Kidney (tissue), 14 donors: ENCODE data around the gene CD4. TPM values are rescaled to one million over a fixed set of nuclear protein-coding genes. Genes with fewer than 3 reads are reported as not detected.
A peak's percentile ranks its signal among the peaks of the same experiment; 100 is the strongest.

Source experiments
- DNase-seq, 5 donors: peaks; one replicate each; pipeline ENCODE4 v3.0.0-alpha.2; 2013 to 2020
- FAIRE-seq: peaks from 2 replicates; lab custom pipeline; 2012; peaks lifted over from hg19 to GRCh38; lab: Jason Lieb, UNC
- H3K27ac ChIP-seq, 2 donors: one replicate each; pipeline ENCODE4 v1.7.0; 2013; ENCODE audit warnings: low read depth in 2 of 2, low read length in 2 of 2, inconsistent platforms in 1 of 2
- H3K27me3 ChIP-seq: one replicate; pipeline ENCODE4 v1.7.1; 2013; ENCODE audit warnings: low read length, inconsistent platforms; ENCODE audit not compliant: control insufficient read depth, insufficient read depth
- H3K36me3 ChIP-seq, 3 donors: one replicate each; pipeline versions ENCODE4 v1.7.0 to v1.7.1; 2013; ENCODE audit warnings: low read length in 3 of 3, control low read depth in 1 of 3, inconsistent platforms in 1 of 3; ENCODE audit not compliant: insufficient read depth in 3 of 3, control insufficient read depth in 2 of 3
- H3K4me1 ChIP-seq, 3 donors: one replicate each; pipeline versions ENCODE4 v1.7.0 to v1.7.1; 2013; ENCODE audit warnings: low read length in 3 of 3, inconsistent platforms in 1 of 3, low read depth in 1 of 3; ENCODE audit not compliant: control insufficient read depth in 2 of 3, insufficient read depth in 2 of 3
- H3K4me3 ChIP-seq, 3 donors: one replicate each; pipeline versions ENCODE4 v1.7.0 to v1.8.1; 2013; ENCODE audit warnings: low read length in 3 of 3, control low read depth in 1 of 3, inconsistent platforms in 1 of 3
- H3K9ac ChIP-seq, 3 donors: one replicate each; pipeline versions ENCODE4 v1.7.0 to v1.7.1; 2013; ENCODE audit warnings: low read length in 3 of 3, control low read depth in 1 of 3, inconsistent platforms in 1 of 3
- H3K9me3 ChIP-seq, 3 donors: one replicate each; pipeline versions ENCODE4 v1.7.0 to v1.7.1; 2013; ENCODE audit warnings: low read length in 3 of 3, control low read depth in 1 of 3, inconsistent platforms in 1 of 3; ENCODE audit not compliant: control insufficient read depth in 2 of 3, insufficient read depth in 1 of 3
- intact Hi-C: fragments of 100-400 bp; cut with DNase I; formaldehyde crosslinking; loops from one replicate; pipeline ENCODE4 v1.11.1; 2022
- polyA plus RNA-seq: library from polyadenylated mRNA; stranded (reverse); fragments of 350-450 nt; fragmentation: Illumina TruSeq; extraction: RNeasy Lipid Tissue Mini Kit (QIAGEN cat#74804); gene quantifications from one replicate; pipeline ENCODE4 v1.2.3, GENCODE V29; 2014; ENCODE audit warnings: low read depth, low replicate concordance; ENCODE audit not compliant: insufficient read depth
- total RNA-seq: library from RNA; stranded (reverse); fragmentation: NEBNext Ultra II Directional; extraction: Animal tissue kit (Norgen Biotek cat#: 25700); gene quantifications from one replicate; pipeline ENCODE4 v1.2.1, GENCODE V29; 2021
- TF ChIP-seq, protein P1 (sequence below): IDR thresholded peaks from 3 replicates; pipeline ENCODE4 v1.5.1; 2012; ENCODE audit warnings: mild to moderate bottlenecking, moderate library complexity, borderline replicate concordance; ENCODE audit not compliant: insufficient read depth; ENCODE audit errors: extremely low read depth
- donor health status: control.
- donor health status: control.
- donor health status: control.
- donor health status: control.
- donor health status: control.
- donor health status: DM: yes; HTN: yes; CAD: no.
- donor health status: Normal renal cell carcinoma (clear cell type).

Gene CD4
- total and polyA plus RNA-seq, 2 donors from 2014 or later, result 12.2 to 38.1 TPM

DNA sequence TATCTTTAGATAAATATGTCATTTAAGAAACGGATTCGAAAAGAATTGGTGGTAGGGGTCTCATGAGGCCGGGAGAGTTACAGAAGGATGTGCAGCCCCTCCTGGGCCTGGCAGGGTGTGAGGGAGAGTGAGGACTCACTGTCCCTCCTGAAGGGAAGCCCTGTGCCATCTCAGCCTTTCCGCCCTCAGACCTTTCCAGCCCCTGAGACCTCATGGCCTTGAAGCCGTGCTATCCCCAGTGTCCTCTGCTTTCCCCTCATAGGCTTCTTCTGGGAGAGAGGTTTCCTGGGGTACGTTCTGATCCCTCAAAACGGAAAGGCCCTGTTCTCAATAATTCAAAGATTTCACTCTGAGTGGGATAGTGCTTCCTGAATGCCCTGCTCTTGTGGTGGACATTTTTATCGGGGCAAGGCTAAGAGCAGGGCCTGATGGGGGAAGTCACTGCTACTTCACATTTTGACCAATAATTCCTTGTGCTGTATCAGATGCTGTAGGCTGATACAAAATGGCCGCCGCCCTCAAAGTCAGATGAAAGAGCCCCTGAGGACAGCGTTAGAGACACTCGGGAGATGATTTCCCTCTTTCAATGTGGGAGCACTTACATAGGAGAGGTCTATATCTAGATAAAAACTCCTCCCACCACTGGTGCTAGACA, 1.3 kb downstream of the CD4 start:
- FAIRE-seq, result no peak
- H3K4me3 ChIP-seq, result peak overlapping the region in 1 of 3 donors; percentile 28
- DNase-seq, result no peak
- H3K9me3 ChIP-seq, result no peaks in the 10 kb centered on the region
- no peaks in the 10 kb centered on the region for H3K36me3 ChIP-seq
- no peak overlapping the region for H3K27ac ChIP-seq
- intact Hi-C loops, result no loop called here
- H3K9ac ChIP-seq, result no peak overlapping the region
- peaks cover 0 to 4% (median 0%) of the 10 kb centered on the region in 3 donors for H3K4me1 ChIP-seq
- TF ChIP-seq, protein P1, sequence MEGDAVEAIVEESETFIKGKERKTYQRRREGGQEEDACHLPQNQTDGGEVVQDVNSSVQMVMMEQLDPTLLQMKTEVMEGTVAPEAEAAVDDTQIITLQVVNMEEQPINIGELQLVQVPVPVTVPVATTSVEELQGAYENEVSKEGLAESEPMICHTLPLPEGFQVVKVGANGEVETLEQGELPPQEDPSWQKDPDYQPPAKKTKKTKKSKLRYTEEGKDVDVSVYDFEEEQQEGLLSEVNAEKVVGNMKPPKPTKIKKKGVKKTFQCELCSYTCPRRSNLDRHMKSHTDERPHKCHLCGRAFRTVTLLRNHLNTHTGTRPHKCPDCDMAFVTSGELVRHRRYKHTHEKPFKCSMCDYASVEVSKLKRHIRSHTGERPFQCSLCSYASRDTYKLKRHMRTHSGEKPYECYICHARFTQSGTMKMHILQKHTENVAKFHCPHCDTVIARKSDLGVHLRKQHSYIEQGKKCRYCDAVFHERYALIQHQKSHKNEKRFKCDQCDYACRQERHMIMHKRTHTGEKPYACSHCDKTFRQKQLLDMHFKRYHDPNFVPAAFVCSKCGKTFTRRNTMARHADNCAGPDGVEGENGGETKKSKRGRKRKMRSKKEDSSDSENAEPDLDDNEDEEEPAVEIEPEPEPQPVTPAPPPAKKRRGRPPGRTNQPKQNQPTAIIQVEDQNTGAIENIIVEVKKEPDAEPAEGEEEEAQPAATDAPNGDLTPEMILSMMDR, result no peak
- H3K27me3 ChIP-seq, result no peaks in the 10 kb centered on the region

DNA sequence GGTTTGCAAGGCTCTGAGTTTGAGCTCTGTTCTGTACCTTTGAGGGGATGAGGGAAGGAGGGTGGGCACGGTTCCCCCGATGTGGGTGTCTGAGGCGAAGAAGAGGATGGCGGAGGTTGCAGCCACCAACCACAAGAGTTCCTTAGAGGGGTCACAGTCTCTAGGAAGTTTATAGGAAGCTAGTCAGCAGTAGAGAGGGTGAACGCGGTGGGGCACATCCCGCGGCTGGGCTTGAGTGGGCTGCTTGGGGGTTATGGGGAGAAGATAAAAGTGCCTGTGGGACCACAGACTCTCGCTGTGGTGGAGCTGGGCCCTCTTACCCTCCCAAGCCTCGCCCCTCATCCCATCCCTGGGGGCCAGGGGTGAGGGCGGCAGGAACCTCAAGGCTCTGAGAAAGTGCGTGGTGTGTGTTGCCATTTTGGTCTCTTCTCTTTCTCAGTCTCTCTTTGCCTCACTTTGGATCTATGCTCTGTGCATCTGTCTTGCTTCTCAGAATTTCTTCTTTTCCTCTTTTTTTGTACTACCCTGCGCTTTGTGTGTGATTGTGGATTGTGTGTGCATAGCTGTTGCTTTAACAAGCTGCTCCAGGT, 2.7 kb downstream of the CD4 start:
- TF ChIP-seq, protein P1, result no peak
- H3K27ac ChIP-seq, result no peak overlapping the region
- intact Hi-C loops, result no loop called here
- peaks cover 0 to 4% (median 0%) of the 10 kb centered on the region in 3 donors for H3K4me1 ChIP-seq
- FAIRE-seq (no peak), DNase-seq (peak in 1 of 5 donors; percentile 40)
- no peaks in the 10 kb centered on the region for H3K36me3 ChIP-seq
- no peak overlapping the region for H3K9ac ChIP-seq
- H3K4me3 ChIP-seq, result peak overlapping the region in 1 of 3 donors; percentile 30
- no peaks in the 10 kb centered on the region for H3K9me3 ChIP-seq
- H3K27me3 ChIP-seq, result no peaks in the 10 kb centered on the region

DNA sequence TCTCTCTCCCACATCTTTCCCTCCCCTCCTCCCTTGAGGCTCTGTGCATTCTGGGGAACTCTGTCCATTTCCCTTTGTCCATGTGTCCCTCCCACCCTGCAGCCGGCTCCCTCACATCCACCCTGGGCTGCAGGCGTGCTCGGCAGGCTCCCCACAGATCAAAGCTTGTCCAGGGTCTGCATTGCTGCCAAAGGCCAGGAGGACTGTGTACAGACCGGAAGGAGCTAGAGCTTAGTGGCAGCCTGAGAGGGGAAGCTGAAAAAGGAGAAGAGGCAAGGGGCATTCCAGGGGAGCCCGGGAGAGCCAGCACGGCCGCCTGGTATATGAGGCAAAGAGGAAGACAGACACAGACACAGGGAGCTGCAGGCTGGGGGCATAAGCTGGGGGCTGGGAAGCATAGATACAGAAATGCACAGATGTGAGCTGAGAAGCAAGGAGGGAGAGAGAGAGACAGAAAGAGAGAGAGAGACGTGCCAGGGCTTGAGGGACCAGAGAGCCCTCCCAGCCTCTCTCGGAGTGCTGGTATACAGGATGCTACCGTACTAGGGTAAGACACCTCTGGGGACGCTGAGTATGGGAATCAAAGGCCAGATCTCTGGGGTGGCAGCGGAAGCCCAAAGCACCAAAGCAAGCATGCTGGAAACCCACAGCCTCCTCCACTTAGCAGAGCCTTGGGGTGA, 3.3 kb downstream of the CD4 start:
- H3K4me3 ChIP-seq, result peak overlapping the region in 1 of 3 donors; percentile 30
- no peak overlapping the region for H3K27ac ChIP-seq
- intact Hi-C loops, result no loop called here
- no peaks in the 10 kb centered on the region for H3K36me3 ChIP-seq
- H3K4me1 ChIP-seq, result peaks cover 0 to 4% (median 0%) of the 10 kb centered on the region in 3 donors
- H3K9me3 ChIP-seq, result no peaks in the 10 kb centered on the region
- peak in 4 of 5 donors; percentile 65 to 82 (median 68) for DNase-seq
- TF ChIP-seq, protein P1, result no peak
- no peak for FAIRE-seq
- no peak overlapping the region for H3K9ac ChIP-seq
- H3K27me3 ChIP-seq, result no peaks in the 10 kb centered on the region
